HEK293 (cell line): Measurements from ENCODE around the gene ZNF175.

Source experiments
- EGR2 ChIP-seq: fragments of 450-650 bp; formaldehyde crosslinking; IDR thresholded peaks from 2 replicates; pipeline ENCODE4 v1.5.1; 2016; ENCODE audit warnings: low read depth, missing biosample characterization, missing genetic modification characterization
- SCRT1 ChIP-seq: fragments of 450-650 bp; formaldehyde crosslinking; IDR thresholded peaks from 2 replicates; pipeline ENCODE4 v1.5.1; 2016; ENCODE audit warnings: missing biosample characterization, missing genetic modification characterization, borderline replicate concordance
- SP2 ChIP-seq: fragments of 450-650 bp; formaldehyde crosslinking; IDR thresholded peaks from 2 replicates; pipeline ENCODE4 v1.5.1; 2016; ENCODE audit warnings: missing biosample characterization, missing genetic modification characterization
- ZNF548 ChIP-seq: fragments of 450-650 bp; formaldehyde crosslinking; IDR thresholded peaks from 2 replicates; pipeline ENCODE4 v1.5.1; 2016; ENCODE audit warnings: missing biosample characterization, missing genetic modification characterization
- ZNF555 ChIP-seq: fragments of 450-650 bp; formaldehyde crosslinking; conservative IDR thresholded peaks from 2 replicates; pipeline ENCODE4 v1.5.1; 2017; ENCODE audit warnings: missing biosample characterization, mild to moderate bottlenecking, missing genetic modification characterization, inconsistent platforms
- TF ChIP-seq, protein P1 (sequence below): fragments of 450-650 bp; formaldehyde crosslinking; IDR thresholded peaks from 2 replicates; pipeline ENCODE4 v1.5.1; 2016; ENCODE audit warnings: missing biosample characterization, missing genetic modification characterization
- TF ChIP-seq, protein P2 (sequence below): fragments of 450-650 bp; formaldehyde crosslinking; IDR thresholded peaks from 2 replicates; pipeline ENCODE4 v1.5.1; 2016; ENCODE audit warnings: missing biosample characterization, missing genetic modification characterization
- TF ChIP-seq, protein P3 (sequence below): fragments of 450-650 bp; formaldehyde crosslinking; IDR thresholded peaks from 2 replicates; pipeline ENCODE4 v1.5.1; 2016; ENCODE audit warnings: missing biosample characterization, missing genetic modification characterization, low read depth
- TF ChIP-seq, protein P4 (sequence below): fragments of 450-650 bp; formaldehyde crosslinking; IDR thresholded peaks from 2 replicates; pipeline ENCODE4 v1.5.1; 2016; ENCODE audit warnings: missing biosample characterization, missing genetic modification characterization

DNA sequence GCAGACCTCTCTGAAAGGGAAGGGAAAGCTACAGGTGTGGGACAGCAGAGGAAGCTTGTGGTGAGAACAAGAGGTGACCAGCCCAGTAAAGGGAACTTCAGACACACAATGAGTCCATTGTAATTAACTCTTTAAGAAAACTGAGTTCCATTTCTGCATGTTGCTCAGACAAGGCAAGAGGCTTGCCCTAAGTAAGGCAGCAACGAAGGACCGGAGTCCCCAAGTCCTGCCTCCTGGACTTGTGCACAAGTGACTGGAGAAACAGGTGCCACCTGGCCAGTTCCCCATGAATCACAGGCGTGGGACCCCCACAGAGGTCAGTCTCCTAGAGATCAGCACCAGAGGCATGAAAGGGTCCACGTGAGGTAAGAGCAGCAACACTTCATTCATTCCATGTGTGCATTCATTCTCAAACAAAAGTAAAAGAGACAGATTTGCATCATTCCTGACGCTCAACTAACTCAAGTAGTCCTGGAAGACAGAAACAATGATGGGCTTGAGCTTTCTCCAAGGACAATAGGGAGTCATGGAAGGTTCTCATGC is 24.9 kb upstream of the ZNF175 start:
- TF ChIP-seq, protein P1, sequence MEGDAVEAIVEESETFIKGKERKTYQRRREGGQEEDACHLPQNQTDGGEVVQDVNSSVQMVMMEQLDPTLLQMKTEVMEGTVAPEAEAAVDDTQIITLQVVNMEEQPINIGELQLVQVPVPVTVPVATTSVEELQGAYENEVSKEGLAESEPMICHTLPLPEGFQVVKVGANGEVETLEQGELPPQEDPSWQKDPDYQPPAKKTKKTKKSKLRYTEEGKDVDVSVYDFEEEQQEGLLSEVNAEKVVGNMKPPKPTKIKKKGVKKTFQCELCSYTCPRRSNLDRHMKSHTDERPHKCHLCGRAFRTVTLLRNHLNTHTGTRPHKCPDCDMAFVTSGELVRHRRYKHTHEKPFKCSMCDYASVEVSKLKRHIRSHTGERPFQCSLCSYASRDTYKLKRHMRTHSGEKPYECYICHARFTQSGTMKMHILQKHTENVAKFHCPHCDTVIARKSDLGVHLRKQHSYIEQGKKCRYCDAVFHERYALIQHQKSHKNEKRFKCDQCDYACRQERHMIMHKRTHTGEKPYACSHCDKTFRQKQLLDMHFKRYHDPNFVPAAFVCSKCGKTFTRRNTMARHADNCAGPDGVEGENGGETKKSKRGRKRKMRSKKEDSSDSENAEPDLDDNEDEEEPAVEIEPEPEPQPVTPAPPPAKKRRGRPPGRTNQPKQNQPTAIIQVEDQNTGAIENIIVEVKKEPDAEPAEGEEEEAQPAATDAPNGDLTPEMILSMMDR (tag by site-specific recombination) = no peak
- TF ChIP-seq EGR2 (tag by site-specific recombination) (no peak), SP2 (tag by site-specific recombination) (no peak), SCRT1 (tag by site-specific recombination) (no peak), ZNF555 (tag by site-specific recombination) (no peak), ZNF548 (tag by site-specific recombination) (no peak)
- TF ChIP-seq, protein P2, sequence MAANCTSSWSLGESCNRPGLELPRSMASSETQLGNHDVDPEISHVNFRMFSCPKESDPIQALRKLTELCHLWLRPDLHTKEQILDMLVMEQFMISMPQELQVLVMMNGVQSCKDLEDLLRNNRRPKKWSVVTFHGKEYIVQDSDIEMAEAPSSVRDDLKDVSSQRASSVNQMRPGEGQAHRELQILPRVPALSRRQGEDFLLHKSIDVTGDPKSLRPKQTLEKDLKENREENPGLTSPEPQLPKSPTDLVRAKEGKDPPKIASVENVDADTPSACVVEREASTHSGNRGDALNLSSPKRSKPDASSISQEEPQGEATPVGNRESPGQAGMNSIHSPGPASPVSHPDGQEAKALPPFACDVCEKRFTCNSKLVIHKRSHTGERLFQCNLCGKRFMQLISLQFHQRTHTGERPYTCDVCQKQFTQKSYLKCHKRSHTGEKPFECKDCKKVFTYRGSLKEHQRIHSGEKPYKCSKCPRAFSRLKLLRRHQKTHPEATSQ (tag by site-specific recombination) = no peak
- TF ChIP-seq, protein P3, sequence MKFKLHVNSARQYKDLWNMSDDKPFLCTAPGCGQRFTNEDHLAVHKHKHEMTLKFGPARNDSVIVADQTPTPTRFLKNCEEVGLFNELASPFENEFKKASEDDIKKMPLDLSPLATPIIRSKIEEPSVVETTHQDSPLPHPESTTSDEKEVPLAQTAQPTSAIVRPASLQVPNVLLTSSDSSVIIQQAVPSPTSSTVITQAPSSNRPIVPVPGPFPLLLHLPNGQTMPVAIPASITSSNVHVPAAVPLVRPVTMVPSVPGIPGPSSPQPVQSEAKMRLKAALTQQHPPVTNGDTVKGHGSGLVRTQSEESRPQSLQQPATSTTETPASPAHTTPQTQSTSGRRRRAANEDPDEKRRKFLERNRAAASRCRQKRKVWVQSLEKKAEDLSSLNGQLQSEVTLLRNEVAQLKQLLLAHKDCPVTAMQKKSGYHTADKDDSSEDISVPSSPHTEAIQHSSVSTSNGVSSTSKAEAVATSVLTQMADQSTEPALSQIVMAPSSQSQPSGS = no peak
- TF ChIP-seq, protein P4, sequence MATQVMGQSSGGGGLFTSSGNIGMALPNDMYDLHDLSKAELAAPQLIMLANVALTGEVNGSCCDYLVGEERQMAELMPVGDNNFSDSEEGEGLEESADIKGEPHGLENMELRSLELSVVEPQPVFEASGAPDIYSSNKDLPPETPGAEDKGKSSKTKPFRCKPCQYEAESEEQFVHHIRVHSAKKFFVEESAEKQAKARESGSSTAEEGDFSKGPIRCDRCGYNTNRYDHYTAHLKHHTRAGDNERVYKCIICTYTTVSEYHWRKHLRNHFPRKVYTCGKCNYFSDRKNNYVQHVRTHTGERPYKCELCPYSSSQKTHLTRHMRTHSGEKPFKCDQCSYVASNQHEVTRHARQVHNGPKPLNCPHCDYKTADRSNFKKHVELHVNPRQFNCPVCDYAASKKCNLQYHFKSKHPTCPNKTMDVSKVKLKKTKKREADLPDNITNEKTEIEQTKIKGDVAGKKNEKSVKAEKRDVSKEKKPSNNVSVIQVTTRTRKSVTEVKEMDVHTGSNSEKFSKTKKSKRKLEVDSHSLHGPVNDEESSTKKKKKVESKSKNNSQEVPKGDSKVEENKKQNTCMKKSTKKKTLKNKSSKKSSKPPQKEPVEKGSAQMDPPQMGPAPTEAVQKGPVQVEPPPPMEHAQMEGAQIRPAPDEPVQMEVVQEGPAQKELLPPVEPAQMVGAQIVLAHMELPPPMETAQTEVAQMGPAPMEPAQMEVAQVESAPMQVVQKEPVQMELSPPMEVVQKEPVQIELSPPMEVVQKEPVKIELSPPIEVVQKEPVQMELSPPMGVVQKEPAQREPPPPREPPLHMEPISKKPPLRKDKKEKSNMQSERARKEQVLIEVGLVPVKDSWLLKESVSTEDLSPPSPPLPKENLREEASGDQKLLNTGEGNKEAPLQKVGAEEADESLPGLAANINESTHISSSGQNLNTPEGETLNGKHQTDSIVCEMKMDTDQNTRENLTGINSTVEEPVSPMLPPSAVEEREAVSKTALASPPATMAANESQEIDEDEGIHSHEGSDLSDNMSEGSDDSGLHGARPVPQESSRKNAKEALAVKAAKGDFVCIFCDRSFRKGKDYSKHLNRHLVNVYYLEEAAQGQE (tag by site-specific recombination) = no peak
